OCI-LY7 (cell line): ENCODE results near the gene IFNL2. TPM values are rescaled to one million over a fixed set of nuclear protein-coding genes. Genes with fewer than 3 reads are reported as not detected.

ENCODE experiments used
- BruUV-seq: library from RNA; stranded (reverse); fragments of 400-500 nt; replicated peaks from 2 replicates; lab custom pipeline; 2021; lab: Mats Ljungman, UMichigan
- CTCF ChIA-PET: fragments of 300-600 bp; sonication (Branson Sonifier 250); formaldehyde crosslinking; loops from one replicate; lab custom pipeline; 2022; ENCODE audit warnings: antibody characterized with exemption; ENCODE audit not compliant: unreplicated experiment; lab: Charles Lee
- POLR2A ChIA-PET: fragments of 300-600 bp; sonication (Branson Sonifier 250); formaldehyde crosslinking; loops from one replicate; lab custom pipeline; 2022; ENCODE audit warnings: antibody characterized with exemption; lab: Charles Lee
- DNase-seq: peaks from one replicate; pipeline ENCODE4 v3.0.0-alpha.2; 2015; ENCODE audit warnings: low spot score
- H2AFZ ChIP-seq: fragments of 200-600 bp; sonication (generic), shearing (Covaris generic); 2 replicates; pipeline ENCODE4 v1.6.1; 2014; ENCODE audit warnings: mild to moderate bottlenecking, antibody characterized with exemption, low read length, moderate library complexity
- H3K27ac ChIP-seq: fragments of 200-600 bp; sonication (generic); 2 replicates; pipeline ENCODE4 v1.5.1; 2014; ENCODE audit warnings: mixed run types, low read depth, mild to moderate bottlenecking, moderate library complexity, low read length, inconsistent platforms; ENCODE audit not compliant: poor library complexity, severe bottlenecking
- H3K36me3 ChIP-seq: fragments of 200-600 bp; sonication (generic); 2 replicates; pipeline ENCODE4 v1.6.1; 2014; ENCODE audit warnings: mild to moderate bottlenecking, antibody characterized with exemption, low read length, moderate library complexity, mixed read lengths; ENCODE audit not compliant: insufficient read depth
- H3K4me1 ChIP-seq: fragments of 200-600 bp; sonication (generic); 2 replicates; pipeline ENCODE4 v1.5.1; 2014; ENCODE audit warnings: mild to moderate bottlenecking, low read length; ENCODE audit not compliant: insufficient read depth, poor library complexity, severe bottlenecking
- H3K4me2 ChIP-seq: fragments of 200-600 bp; sonication (generic); 2 replicates; pipeline ENCODE4 v1.6.1; 2014; ENCODE audit warnings: mild to moderate bottlenecking, low read length
- H3K4me3 ChIP-seq: fragments of 200-600 bp; sonication (generic); 2 replicates; pipeline ENCODE4 v1.5.1; 2014; ENCODE audit warnings: mild to moderate bottlenecking, low read depth, low read length; ENCODE audit not compliant: poor library complexity, severe bottlenecking
- H3K79me2 ChIP-seq: fragments of 200-600 bp; sonication (generic); 2 replicates; pipeline ENCODE4 v1.6.1; 2016; ENCODE audit warnings: low read depth, mild to moderate bottlenecking, low read length, moderate library complexity, mixed read lengths; ENCODE audit not compliant: insufficient read depth
- H3K9me2 ChIP-seq: fragments of 200-600 bp; sonication (generic); 2 replicates; pipeline ENCODE4 v1.6.1; 2016; ENCODE audit warnings: mild to moderate bottlenecking, low read length, mixed read lengths; ENCODE audit not compliant: insufficient read depth
- H3K9me3 ChIP-seq: fragments of 200-600 bp; sonication (generic); 2 replicates; pipeline ENCODE4 v1.6.1; 2014; ENCODE audit warnings: mild to moderate bottlenecking, mixed run types, low read length, mixed read lengths
- H4K20me1 ChIP-seq: fragments of 200-600 bp; sonication (generic); 2 replicates; pipeline ENCODE4 v1.6.1; 2014; ENCODE audit warnings: mild to moderate bottlenecking, antibody characterized with exemption, low read length, moderate library complexity, mixed read lengths; ENCODE audit not compliant: insufficient read depth
- EZH2phosphoT487 ChIP-seq: fragments of 200-600 bp; sonication (generic); IDR thresholded peaks from 2 replicates; pipeline ENCODE4 v1.6.1; 2018; ENCODE audit warnings: low read depth, borderline replicate concordance, mild to moderate bottlenecking, mixed run types, antibody characterized with exemption, low read length, moderate library complexity, mixed read lengths
- intact Hi-C: fragments of 100-400 bp; cut with micrococcal nuclease; formaldehyde crosslinking; loops from one replicate; pipeline ENCODE4 v1.10.0; 2022; ENCODE audit not compliant: unreplicated experiment
- total RNA-seq, 2 experiments: library from RNA; depleted of rRNA in 1 of 2; stranded (reverse); fragments of >200 nt in 1 of 2; shearing (Covaris generic) in 1 of 2; gene quantifications; 2 replicates each; pipeline ENCODE4 v1.2.3, GENCODE V29; 2014 to 2022
- TF ChIP-seq, protein P1 (sequence below): fragments of 200-600 bp; sonication (generic); conservative IDR thresholded peaks from 2 replicates; pipeline ENCODE4 v1.5.1; 2014; ENCODE audit warnings: mild to moderate bottlenecking, antibody characterized with exemption, low read length, moderate library complexity, mixed read lengths

The IFNL2 gene
- total RNA-seq, 2 experiments from 2014 or later: not detected

DNA sequence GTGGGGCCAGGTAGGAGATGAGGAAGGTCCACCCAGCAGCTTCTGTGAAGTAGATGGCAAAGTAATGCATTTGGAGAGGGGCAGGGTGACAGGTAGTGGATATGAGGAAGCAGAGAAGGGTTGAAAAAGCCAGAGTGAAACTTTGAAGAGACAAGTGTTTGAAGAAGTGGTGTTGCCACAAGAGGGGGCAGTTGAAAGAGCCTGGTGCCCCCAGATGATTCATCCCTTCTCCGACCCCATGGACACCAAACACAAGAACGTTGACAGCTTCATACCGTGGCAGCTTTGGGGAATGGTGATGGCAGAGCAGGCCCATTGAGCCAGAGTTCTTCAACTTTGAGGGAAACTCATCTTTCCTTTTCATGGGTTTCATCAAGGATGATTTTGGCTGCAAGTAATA is 43.3 kb upstream of the IFNL2 start:
- H3K4me3 ChIP-seq: no peak overlapping the region
- H3K9me2 ChIP-seq: no peaks in the 10 kb centered on the region
- H4K20me1 ChIP-seq: no peaks in the 10 kb centered on the region
- H3K79me2 ChIP-seq: no peaks in the 10 kb centered on the region
- no peak overlapping the region for H3K27ac ChIP-seq
- CTCF ChIA-PET: interaction anchor here (0.6 kb wide), 1 partner anchor 113 kb away, joined by 3 read pairs; no protein-coding TSS in a partner anchor
- no peaks in the 10 kb centered on the region for H3K4me1 ChIP-seq
- no TSS peak for BruUV-seq
- H3K4me2 ChIP-seq: no peak overlapping the region
- H3K9me3 ChIP-seq: no peaks in the 10 kb centered on the region
- intact Hi-C loops: no loop called here
- H3K36me3 ChIP-seq: no peaks in the 10 kb centered on the region
- no peak overlapping the region for H2AFZ ChIP-seq
- POLR2A ChIA-PET: no interaction called here
- TF ChIP-seq, protein P1, sequence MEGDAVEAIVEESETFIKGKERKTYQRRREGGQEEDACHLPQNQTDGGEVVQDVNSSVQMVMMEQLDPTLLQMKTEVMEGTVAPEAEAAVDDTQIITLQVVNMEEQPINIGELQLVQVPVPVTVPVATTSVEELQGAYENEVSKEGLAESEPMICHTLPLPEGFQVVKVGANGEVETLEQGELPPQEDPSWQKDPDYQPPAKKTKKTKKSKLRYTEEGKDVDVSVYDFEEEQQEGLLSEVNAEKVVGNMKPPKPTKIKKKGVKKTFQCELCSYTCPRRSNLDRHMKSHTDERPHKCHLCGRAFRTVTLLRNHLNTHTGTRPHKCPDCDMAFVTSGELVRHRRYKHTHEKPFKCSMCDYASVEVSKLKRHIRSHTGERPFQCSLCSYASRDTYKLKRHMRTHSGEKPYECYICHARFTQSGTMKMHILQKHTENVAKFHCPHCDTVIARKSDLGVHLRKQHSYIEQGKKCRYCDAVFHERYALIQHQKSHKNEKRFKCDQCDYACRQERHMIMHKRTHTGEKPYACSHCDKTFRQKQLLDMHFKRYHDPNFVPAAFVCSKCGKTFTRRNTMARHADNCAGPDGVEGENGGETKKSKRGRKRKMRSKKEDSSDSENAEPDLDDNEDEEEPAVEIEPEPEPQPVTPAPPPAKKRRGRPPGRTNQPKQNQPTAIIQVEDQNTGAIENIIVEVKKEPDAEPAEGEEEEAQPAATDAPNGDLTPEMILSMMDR: peak; percentile 34; the same call in 1 of the 2 replicates
- no peak for TF ChIP-seq EZH2phosphoT487
- DNase-seq: peak; percentile 9

DNA sequence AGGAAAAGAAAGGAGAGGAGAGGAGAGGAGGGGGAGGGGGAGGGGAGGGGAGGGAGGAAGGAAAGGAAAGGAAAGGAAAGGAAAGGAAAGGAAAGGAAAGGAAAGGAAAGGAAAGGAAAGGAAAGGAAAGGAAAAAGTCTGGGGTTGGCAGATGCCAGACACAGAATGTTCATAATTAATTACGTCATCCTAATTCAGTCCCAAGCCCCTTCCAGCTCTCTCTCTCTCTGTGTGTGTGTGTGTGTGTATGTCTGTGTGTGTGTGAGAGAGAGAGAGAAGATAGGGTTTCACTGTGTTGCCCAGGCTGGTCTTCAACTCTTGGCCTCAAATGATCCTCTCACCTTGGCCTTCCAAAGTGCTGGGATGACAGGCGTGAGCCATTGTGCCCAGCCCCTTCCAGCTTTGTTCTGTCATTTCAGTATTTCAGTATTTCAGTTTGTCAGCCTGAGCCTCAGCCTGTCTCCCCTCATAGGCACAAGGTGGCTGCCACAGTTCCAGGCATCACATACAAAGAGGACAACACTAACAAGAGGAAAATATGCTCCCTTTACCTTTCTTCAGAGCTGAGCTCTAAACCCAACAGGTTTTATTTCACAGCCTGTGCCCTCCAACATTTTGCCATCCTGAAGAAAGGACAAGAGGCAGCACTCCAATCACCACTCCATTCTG is 38.0 kb upstream of the IFNL2 start:
- H3K4me3 ChIP-seq: no peak overlapping the region
- H3K4me1 ChIP-seq: no peaks in the 10 kb centered on the region
- DNase-seq: no peak
- no peaks in the 10 kb centered on the region for H3K79me2 ChIP-seq
- H3K9me3 ChIP-seq: no peaks in the 10 kb centered on the region
- ChIA-PET CTCF (no interaction called here), POLR2A (no interaction called here)
- BruUV-seq: no TSS peak
- no peaks in the 10 kb centered on the region for H4K20me1 ChIP-seq
- intact Hi-C loops: no loop called here
- no peaks in the 10 kb centered on the region for H3K36me3 ChIP-seq
- no peak overlapping the region for H2AFZ ChIP-seq
- H3K9me2 ChIP-seq: no peaks in the 10 kb centered on the region
- no peak overlapping the region for H3K4me2 ChIP-seq
- H3K27ac ChIP-seq: no peak overlapping the region
- TF ChIP-seq, protein P1: no peak
- TF ChIP-seq EZH2phosphoT487: no peak

DNA sequence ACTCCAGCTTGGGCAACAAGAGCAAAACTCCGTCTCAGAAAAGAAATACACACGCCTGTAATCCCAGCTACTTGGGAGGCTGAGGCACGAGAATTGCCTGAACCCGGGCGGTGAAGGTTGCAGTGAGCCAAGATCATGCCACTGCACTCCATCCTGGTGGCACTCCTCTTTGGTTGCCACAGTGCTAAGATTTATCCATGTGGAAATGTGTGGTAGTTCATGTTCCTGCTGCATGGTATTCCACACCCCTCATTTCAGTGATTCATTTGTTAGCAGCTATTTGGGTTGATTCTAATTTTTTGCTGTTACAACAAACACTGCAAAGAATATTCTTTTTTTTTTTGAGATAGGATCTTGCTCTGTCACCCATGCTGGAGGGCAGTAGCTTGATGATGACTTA is 35.5 kb upstream of the IFNL2 start:
- no peak overlapping the region for H2AFZ ChIP-seq
- H3K27ac ChIP-seq: no peak overlapping the region
- intact Hi-C loops: no loop called here
- no peaks in the 10 kb centered on the region for H3K36me3 ChIP-seq
- H3K4me1 ChIP-seq: peaks cover 4% of the 10 kb centered on the region
- CTCF ChIA-PET: no interaction called here
- TF ChIP-seq, protein P1: no peak
- TF ChIP-seq EZH2phosphoT487: no peak
- H3K9me3 ChIP-seq: no peaks in the 10 kb centered on the region
- DNase-seq: no peak
- H3K4me2 ChIP-seq: no peak overlapping the region
- H4K20me1 ChIP-seq: no peaks in the 10 kb centered on the region
- no peaks in the 10 kb centered on the region for H3K9me2 ChIP-seq
- H3K4me3 ChIP-seq: no peak overlapping the region
- no peaks in the 10 kb centered on the region for H3K79me2 ChIP-seq
- POLR2A ChIA-PET: no interaction called here
- no TSS peak for BruUV-seq
